Smooth muscle cell (in vitro differentiated cells): ENCODE data around the gene CDYL2. TPM values are rescaled to one million over a fixed set of nuclear protein-coding genes. Genes with fewer than 3 reads are reported as not detected.

Experiments used
- DNase-seq: peaks from one replicate; lab custom pipeline; 2025; ENCODE audit not compliant: unreplicated experiment; lab: John Stamatoyannopoulos, UW
- H2AFZ ChIP-seq: fragments of 200-600 bp; sonication (generic); 2 replicates; pipeline ENCODE4 v1.6.0; 2016; ENCODE audit warnings: antibody characterized with exemption, low read depth, mild to moderate bottlenecking
- H3F3A ChIP-seq: fragments of 200-600 bp; sonication (generic); 2 replicates; pipeline ENCODE4 v1.6.0; 2017; ENCODE audit warnings: antibody characterized with exemption, low read depth
- H3K27ac ChIP-seq: fragments of 200-600 bp; sonication (generic); 2 replicates; pipeline ENCODE4 v1.5.1; 2016; ENCODE audit warnings: low read depth, mild to moderate bottlenecking
- H3K27me3 ChIP-seq: fragments of 200-600 bp; sonication (generic); 2 replicates; pipeline ENCODE4 v1.6.1; 2016; ENCODE audit warnings: low read depth, mild to moderate bottlenecking
- H3K36me3 ChIP-seq: fragments of 200-600 bp; sonication (generic); 2 replicates; pipeline ENCODE4 v1.5.1; 2016; ENCODE audit warnings: low read depth
- H3K4me1 ChIP-seq: fragments of 200-600 bp; sonication (generic); 2 replicates; pipeline ENCODE4 v1.5.1; 2016; ENCODE audit warnings: low read depth
- H3K4me2 ChIP-seq: fragments of 200-600 bp; sonication (generic); 2 replicates; pipeline ENCODE4 v1.6.0; 2016; ENCODE audit warnings: mild to moderate bottlenecking
- H3K4me3 ChIP-seq: fragments of 200-600 bp; sonication (generic); 2 replicates; pipeline ENCODE4 v1.5.1; 2016; ENCODE audit warnings: mild to moderate bottlenecking
- H3K79me2 ChIP-seq: fragments of 200-600 bp; sonication (generic); 2 replicates; pipeline ENCODE4 v1.6.0; 2016; ENCODE audit warnings: low read depth, mild to moderate bottlenecking
- H3K9ac ChIP-seq: fragments of 200-600 bp; sonication (generic); 2 replicates; pipeline ENCODE4 v1.6.0; 2016; ENCODE audit warnings: low read depth
- H3K9me3 ChIP-seq: fragments of 200-600 bp; sonication (generic); replicated peaks from 2 replicates; pipeline ENCODE4 v1.5.1; 2016; ENCODE audit warnings: low read depth
- H4K20me1 ChIP-seq: fragments of 200-600 bp; sonication (generic); 2 replicates; pipeline ENCODE4 v1.6.0; 2016; ENCODE audit warnings: low read depth
- CTCF ChIP-seq: fragments of 200-600 bp; sonication (generic); IDR thresholded peaks from 2 replicates; pipeline ENCODE4 v1.5.1; 2017; ENCODE audit warnings: borderline replicate concordance, mild to moderate bottlenecking, antibody characterized with exemption; ENCODE audit not compliant: insufficient read depth, poor library complexity, severe bottlenecking
- WGBS: methylation state at CpG from one replicate; pipeline ENCODE4 v1.1.7; 2016; ENCODE audit warnings: low lambda C conversion rate; 5-methylcytosine and 5-hydroxymethylcytosine counted together
- polyA plus RNA-seq: library from polyadenylated mRNA; unstranded; fragments of >200 nt; fragmentation: Nextera tagmentation; extraction: Ambion mirVana; gene quantifications from 2 replicates; pipeline ENCODE4 v1.2.1, GENCODE V29; 2016
- total RNA-seq: library from RNA; depleted of rRNA; stranded (reverse); fragments of >200 nt; gene quantifications from 2 replicates; pipeline ENCODE4 v1.2.3, GENCODE V29; 2014

CDYL2 gene
- total and polyA plus RNA-seq, 2 experiments from 2014 or later = 2.0 to 2.9 TPM

GRCh38 chr16:80836202-80836601 lies 31.8 kb upstream of the CDYL2 start:
- H3K4me1 ChIP-seq = peaks cover 6% of the 10 kb centered on the region
- H3K4me3 ChIP-seq = no peak overlapping the region
- WGBS = 74% methylated on average over 5 of the region's 5 CpGs
- H2AFZ ChIP-seq = no peak overlapping the region
- no peaks in the 10 kb centered on the region for H3K27me3 ChIP-seq
- no peaks in the 10 kb centered on the region for H3F3A ChIP-seq
- H3K9ac ChIP-seq = no peak overlapping the region
- DNase-seq = no peak
- TF ChIP-seq CTCF = no peak
- H3K9me3 ChIP-seq = no peaks in the 10 kb centered on the region
- H3K36me3 ChIP-seq = no peaks in the 10 kb centered on the region
- no peaks in the 10 kb centered on the region for H3K79me2 ChIP-seq
- no peak overlapping the region for H3K27ac ChIP-seq
- H4K20me1 ChIP-seq = no peaks in the 10 kb centered on the region
- H3K4me2 ChIP-seq = no peak overlapping the region

- WGBS = 96% methylated on average over 1 of the region's 1 CpG
- no peak overlapping the region for H2AFZ ChIP-seq
- H3K4me1 ChIP-seq = no peaks in the 10 kb centered on the region
- H3K9ac ChIP-seq = no peak overlapping the region
- TF ChIP-seq CTCF = no peak
- H3F3A ChIP-seq = no peaks in the 10 kb centered on the region
- no peak overlapping the region for H3K27ac ChIP-seq
- no peak overlapping the region for H3K4me3 ChIP-seq
- DNase-seq = no peak
- no peaks in the 10 kb centered on the region for H4K20me1 ChIP-seq
- H3K4me2 ChIP-seq = no peak overlapping the region
- no peaks in the 10 kb centered on the region for H3K9me3 ChIP-seq
- H3K79me2 ChIP-seq = no peaks in the 10 kb centered on the region
- peaks cover 25% of the 10 kb centered on the region for H3K27me3 ChIP-seq
- H3K36me3 ChIP-seq = no peaks in the 10 kb centered on the region
These were observed 26.6 kb upstream of the CDYL2 start for GRCh38 chr16:80831039-80831438.

GRCh38 chr16:80828495-80828894 lies 24.1 kb upstream of the CDYL2 start:
- no peak overlapping the region for H2AFZ ChIP-seq
- no peaks in the 10 kb centered on the region for H3F3A ChIP-seq
- no peaks in the 10 kb centered on the region for H3K4me1 ChIP-seq
- H3K27me3 ChIP-seq = peaks cover 25% of the 10 kb centered on the region
- no peaks in the 10 kb centered on the region for H3K79me2 ChIP-seq
- H3K9me3 ChIP-seq = no peaks in the 10 kb centered on the region
- no peak for DNase-seq
- no peak overlapping the region for H3K27ac ChIP-seq
- no peaks in the 10 kb centered on the region for H3K36me3 ChIP-seq
- WGBS = 76% methylated on average over 4 of the region's 4 CpGs
- TF ChIP-seq CTCF = no peak
- H3K4me3 ChIP-seq = no peak overlapping the region
- H3K9ac ChIP-seq = no peak overlapping the region
- no peaks in the 10 kb centered on the region for H4K20me1 ChIP-seq
- H3K4me2 ChIP-seq = no peak overlapping the region

- Histone ChIP-seq H3K9ac (no peak overlapping the region), H4K20me1 (no peaks in the 10 kb centered on the region), H2AFZ (no peak overlapping the region), H3K9me3 (no peaks in the 10 kb centered on the region), H3K27ac (no peak overlapping the region), H3K36me3 (no peaks in the 10 kb centered on the region), H3F3A (no peaks in the 10 kb centered on the region), H3K4me3 (no peak overlapping the region), H3K4me1 (no peaks in the 10 kb centered on the region), H3K79me2 (no peaks in the 10 kb centered on the region), H3K27me3 (peaks cover 29% of the 10 kb centered on the region), H3K4me2 (no peak overlapping the region)
- 29% methylated on average over 1 of the region's 1 CpG for WGBS
- no peak for TF ChIP-seq CTCF
- no peak for DNase-seq
These were observed 22.6 kb upstream of the CDYL2 start for GRCh38 chr16:80827007-80827406.
